ENCODE results near the gene GADD45A.

Gene GADD45A

DNA sequence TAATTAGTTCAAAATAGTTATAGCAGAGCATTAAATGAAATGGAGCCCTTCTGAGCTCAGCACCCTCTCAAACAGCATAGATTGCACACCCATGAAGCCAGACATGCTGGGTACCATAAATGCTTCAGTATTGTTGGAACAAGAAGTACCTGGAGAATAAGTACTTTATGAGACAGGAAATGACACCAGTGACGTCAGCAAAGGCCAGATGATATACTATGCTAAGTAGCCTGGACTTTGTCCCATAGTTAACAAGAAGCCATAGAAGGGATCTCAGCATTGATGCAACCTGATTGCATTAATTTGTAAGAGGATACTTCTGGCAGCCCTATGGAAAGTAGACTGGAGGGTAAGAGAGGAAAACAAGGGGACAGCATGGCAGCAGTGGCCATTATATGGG is 16.3 kb upstream of the GADD45A start:
- no peak for DNase-seq (ENCODE audit: low spot score)

DNA sequence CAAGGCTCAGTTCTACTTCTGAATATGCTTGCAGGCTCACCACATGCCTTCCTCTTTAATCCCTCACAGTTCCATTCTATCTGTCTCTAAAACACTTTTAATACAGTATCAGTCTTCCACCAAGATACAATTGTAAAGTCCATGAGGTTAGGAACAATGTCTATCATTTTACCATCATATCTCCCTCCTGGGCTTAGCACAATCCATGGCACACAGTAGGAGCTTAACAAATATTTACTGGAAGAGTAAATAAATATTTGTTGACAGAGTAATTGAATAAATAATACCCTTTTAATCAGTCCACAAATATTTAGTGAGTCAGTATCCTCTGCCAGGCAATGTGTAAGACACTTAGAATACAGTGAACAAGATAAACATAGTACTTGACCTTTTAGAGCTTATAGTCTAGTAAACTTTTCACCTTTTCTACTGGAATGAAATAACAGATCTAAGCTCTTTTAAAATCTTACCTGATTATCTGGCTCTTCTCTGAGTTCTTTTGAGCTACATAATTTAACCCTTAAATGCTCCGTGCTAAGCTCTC is 12.7 kb upstream of the GADD45A start:
- DNase-seq (ENCODE audit: low spot score): no peak

DNA sequence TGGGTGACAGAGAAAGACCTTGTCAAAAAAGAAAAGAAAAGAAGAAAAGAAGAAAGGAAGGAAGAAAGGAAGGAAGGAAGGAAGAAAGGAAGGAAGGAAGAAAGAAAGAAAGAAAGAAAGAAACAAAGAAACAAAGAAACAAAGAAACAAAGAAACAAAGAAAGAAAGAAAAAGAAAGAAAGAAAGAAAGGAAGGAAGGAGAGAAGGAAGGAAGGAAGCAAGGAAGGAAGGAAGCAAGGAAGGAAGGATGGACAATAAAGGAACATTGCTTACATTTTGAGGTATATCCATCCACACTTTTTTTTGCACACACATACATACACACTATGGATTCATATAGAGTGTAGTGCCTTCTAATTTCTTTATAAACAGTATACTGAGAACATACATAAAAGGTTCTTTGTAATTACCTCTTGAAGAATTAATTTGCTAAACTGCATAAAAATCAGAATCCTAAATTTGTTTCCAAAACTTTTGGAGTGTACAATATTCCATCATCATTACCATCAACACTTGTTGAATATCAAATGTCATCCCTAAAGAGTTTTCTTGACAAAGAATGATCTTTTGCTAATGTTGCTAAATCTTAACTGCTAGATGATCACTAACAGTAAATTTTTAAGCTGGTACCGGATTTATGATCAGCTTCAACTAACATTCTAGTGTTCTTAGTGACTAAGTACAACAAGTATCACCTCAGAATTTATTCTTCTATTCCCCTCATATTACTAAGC is 11.4 kb upstream of the GADD45A start:
- DNase-seq (ENCODE audit: low spot score): no peak

DNA sequence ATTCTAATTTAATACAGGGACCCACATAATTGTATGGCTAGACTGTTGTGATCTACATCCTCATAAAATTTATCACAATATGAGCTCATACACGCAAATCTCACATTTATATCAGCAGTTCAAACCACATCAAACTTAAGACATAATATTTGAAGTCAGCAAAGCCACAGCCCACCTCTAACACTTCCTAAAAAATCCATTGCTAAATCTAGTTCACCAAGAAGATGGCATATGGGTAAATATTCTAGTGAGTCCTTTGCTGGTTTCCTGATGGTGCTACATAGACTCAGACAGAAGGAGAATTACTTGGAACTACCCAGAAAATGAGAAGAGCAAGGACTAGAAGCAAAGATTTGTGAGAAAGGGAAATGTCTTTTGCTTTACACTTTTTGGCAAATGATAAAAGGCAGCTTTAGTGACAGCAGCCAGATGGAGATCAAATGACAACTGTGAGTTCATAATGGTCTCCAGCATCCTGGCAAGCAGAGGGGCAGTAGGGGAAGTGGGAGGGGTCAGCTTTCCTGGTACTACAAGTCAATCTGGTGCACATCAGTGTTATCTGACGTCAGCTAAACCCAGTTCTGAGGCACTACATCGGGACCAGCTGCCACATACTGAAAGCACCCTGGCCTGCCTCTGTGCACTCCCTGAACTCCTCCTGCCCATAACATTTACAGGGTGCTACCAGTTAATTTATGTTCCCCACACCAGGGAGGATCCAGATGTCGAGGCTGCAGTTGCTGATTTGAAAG is 10.6 kb upstream of the GADD45A start:
- DNase-seq (ENCODE audit: low spot score): peak; percentile 48

DNA sequence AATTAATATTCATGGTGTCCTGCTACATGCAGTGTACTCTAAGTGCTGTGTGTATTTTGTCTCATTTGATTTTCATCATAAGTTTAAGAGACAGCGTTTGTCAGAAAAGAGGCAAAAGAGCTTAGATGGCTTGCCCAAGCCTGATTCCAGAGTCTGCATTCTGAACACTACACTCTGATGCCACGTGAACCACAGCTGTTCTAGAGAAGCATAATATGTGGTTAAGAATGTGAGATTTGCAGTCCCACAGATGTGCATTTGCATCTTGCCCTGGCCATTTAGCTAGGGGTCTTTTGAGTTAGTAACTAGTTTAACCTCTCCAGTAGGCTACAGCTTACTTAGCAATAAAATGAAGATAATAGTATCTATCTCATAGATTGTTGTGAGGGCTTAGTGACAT is 9.2 kb upstream of the GADD45A start:
- no peak for DNase-seq (ENCODE audit: low spot score)

DNA sequence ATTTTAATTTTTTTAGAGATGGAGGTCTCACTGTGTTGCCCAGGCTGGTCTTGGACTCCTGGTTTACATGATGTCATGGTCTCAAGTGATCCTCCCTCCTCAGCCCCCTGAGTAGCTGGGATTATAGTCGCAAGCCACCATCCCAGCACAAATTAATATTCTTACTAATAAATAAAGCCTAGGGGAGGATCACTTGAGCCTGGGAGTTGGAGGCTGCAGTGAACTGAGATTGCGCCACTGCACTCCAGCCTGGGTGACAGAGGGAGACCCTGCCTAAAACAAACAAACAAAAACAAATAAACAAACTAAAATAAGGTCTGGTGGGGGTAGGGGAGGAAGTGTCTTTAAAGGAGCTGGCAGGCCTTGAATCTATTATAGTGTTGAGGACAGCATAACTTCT is 8.7 kb upstream of the GADD45A start:
- DNase-seq (ENCODE audit: low spot score): no peak

DNA sequence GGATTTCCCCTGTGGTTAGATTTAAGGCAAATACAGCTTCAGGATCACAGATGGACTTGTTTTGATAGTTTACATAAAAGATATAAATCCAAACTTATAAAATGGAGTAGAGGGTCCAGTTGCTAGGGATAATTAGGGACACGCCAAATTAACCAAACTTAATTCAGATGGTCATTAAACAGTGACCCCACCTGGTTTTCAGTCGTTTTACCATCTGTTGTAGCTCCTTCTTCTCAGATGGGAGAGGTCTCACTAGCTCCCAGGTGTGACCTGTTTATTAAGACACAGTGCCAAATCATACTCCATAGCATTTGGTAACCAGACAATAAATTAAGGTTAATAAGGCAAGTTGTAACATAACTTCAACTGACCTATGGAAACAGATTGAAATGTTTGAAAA is 8.1 kb upstream of the GADD45A start:
- no peak for DNase-seq (ENCODE audit: low spot score)

DNA sequence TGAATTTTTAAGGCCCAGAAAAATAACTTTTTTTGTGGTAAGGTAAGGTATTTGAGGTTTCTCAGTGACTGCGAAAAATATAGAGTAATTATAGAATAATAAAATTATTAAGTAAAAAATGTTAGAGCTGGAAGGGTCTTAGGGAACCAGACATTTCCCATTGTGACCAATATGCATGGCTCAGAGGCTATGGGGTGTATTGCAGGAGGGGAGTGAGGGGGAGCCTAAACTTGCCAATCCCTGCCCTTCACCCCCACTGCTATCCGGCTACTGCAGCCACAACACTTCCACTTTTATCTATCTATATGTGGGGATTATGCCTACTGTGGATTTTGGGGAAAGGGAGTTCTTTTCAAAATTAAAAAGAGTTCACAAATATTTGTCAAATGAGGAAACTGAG is 7.6 kb upstream of the GADD45A start:
- DNase-seq (ENCODE audit: low spot score): no peak

DNA sequence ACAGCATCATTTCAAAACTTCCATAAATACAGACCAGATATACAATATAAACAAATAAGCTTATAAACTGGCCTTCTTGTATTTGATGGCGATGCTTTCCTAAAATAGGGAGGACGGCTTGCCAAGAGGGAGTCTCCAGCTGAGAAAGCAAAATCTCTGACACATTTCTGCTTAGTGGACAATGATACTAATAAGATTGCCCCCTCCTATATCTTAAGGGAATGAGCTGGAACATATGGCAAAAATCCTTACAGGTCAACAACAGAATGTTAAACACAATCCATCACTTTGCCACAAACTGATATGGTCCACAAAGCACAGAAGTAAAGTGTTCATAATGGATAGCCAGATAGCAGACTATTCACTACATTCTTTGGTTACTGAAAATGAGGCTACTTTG is 7.1 kb upstream of the GADD45A start:
- DNase-seq (ENCODE audit: low spot score): no peak

DNA sequence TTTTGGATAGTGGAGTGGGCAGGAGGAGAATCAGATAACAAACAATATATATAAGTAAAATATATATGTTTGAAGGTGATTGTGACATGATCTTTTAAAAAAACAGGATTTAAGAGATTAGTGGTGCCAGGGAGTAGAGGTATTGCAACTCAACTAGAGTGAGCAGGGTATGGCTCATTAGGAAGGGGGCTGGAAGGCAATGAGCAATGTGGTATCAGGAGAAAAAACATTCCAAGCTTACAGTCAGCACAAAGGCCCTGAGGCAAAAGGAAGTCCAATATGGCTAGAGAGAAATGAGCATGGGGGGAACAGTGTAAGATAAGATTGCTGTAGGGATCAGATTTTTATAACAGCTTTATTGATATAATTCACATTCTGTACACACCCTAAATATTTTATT is 5.3 kb upstream of the GADD45A start:
- no peak for DNase-seq (ENCODE audit: low spot score)

DNA sequence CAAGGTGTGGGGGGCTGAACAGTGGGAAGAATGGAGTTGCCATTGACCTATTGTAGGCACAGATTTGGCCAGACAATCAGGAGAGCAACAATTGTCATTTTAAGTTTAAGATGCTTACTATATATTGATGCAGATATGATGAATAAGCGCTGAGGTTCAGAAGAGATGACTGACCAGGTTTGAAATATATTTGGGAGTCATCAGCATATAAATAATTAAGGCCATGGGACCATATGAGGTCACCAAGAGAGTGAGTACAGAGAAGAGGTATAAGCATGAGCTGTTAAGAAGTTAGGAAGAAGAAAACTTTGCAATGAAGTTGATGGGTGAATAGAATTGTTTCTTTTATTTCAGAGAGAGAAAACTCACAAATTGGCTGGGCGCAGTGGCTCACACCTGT is 4.5 kb upstream of the GADD45A start:
- DNase-seq (ENCODE audit: low spot score): no peak

DNA sequence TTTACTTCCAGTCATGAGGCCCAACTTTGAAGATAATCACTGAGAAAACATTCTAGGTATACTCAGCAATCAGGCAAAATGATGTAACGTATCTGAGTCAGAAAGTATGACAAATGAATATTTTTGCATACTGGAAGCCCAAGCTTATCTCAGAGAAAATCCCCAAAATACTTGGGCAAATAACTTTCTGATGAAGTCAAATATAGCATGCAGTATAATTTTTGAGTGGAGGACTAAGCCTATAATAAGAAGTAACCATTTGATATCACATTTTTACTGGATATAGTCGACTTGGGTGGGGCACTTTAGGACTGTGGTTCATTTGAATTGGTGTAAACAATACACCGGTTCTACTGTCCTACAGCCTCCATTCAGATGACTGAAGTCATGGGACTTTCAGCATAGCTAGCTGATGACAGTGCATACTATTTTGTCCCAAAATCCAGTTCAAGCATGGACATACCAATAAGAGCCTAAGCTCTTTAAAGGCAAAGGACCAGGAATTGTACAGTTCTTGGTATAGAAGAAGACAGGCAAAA is 2.3 kb upstream of the GADD45A start:
- DNase-seq (ENCODE audit: low spot score): no peak

DNA sequence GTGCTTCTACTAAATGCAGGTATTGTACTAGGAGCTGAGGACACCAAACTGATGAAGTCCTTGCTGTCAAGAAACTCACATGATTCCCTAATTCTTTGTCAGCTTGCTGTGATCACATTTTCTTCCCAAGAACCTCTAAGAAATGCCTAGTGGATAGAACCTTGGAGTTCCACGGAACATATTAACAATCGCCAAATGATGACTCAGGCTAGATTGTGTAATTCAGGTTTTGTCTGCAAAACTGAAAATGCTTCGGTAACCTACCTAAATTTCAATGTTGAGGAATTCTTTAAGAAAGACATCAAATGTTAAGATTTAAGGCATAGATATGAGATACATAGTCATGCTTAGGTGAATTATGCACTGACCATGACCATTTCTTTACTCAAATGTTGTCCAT is 1.7 kb upstream of the GADD45A start:
- no peak for DNase-seq (ENCODE audit: low spot score)

DNA sequence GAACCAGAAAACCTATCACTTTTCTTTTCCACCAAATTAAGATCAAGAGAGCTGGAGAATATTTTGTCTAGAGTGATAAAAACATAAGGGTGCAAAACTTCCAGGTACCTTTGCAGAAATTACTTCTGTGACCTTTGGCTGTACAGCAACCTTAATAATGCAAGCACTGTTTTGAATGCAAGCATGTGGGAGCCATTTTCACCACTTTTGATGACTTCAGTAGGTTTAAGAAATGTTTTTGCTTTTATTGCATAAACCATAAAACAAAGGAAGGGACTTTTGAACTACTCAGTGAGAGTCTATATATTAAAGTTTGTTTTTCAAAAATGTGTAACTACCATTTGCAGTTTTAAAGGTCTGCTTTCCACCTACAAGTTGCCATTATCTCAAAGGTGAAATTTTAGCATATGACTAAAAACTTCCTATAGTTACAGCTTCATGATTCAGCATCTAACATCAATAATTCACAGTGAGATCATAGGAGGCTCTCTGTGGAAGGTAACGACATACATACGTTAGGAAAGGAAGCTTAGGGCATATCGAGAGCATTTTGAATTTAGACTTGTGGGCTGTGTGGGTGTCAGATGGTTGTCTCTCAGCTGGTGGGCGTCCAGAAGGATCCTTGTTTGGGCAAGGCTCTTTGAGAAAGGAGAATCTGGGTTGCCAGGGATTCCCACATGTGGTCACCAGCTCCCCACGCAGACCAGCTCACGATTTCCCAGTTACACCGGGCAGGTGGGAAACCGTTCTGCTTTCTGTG is 1.1 kb upstream of the GADD45A start:
- DNase-seq (ENCODE audit: low spot score): peak; percentile 18

DNA sequence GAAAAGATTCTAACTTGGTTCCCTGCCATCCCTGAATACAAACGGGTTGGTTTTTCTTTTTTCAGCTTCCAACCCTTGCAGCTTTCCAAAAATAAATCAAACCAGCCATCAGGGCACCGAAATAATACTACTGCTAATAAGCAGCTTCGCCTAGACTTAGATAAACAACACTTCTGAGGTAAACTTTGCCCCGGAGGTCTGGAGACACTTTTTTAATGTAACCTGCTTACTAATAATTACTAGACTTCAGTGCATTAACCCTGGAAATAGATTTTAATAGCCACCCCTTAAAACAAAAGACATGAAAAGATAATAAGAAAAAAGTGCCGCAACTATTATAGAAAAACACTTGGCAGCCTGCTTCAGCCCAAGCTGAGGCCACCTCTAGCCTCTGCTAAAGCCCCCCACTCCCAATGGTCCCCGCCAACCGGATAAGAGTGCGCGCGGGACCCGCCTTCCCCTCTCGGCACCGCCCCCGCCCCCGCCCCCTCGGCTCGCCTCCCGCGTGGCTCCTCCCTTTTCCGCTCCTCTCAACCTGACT is 405 bp upstream of the GADD45A start:
- no peak for DNase-seq (ENCODE audit: low spot score)

DNA sequence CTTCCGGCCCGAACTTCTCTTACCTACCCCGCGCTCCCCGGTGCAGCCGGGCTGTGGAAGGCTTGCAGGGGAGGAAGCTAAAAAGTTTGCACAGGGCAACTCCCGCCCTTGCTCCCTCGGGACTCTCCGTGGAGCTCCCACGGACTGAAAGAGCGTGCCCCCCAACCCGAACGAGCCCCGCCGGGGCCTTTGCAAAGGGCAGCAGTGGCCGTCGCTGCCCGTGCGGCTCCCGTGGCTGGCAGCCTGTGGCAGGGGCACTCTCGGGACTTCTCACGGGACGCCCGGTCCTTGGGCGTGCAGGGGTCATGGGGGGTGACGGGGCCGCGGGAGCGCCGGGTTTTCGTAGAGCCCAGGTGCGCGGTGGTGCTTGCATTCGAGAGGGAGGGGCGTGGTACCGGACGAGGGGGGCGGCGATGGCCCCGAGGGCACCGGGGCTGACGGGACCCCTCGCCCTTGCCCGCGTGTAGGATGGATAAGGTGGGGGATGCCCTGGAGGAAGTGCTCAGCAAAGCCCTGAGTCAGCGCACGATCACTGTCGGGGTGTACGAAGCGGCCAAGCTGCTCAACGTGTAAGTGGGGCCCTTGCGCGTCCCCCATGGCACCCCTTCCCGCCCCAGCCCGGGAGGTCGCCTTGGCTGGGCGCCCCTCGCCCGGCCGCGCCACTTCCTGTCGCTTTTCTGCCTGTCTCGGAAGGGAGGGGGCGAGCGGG is 711 bp downstream of the GADD45A start:
- DNase-seq (ENCODE audit: low spot score): peak; percentile 57

DNA sequence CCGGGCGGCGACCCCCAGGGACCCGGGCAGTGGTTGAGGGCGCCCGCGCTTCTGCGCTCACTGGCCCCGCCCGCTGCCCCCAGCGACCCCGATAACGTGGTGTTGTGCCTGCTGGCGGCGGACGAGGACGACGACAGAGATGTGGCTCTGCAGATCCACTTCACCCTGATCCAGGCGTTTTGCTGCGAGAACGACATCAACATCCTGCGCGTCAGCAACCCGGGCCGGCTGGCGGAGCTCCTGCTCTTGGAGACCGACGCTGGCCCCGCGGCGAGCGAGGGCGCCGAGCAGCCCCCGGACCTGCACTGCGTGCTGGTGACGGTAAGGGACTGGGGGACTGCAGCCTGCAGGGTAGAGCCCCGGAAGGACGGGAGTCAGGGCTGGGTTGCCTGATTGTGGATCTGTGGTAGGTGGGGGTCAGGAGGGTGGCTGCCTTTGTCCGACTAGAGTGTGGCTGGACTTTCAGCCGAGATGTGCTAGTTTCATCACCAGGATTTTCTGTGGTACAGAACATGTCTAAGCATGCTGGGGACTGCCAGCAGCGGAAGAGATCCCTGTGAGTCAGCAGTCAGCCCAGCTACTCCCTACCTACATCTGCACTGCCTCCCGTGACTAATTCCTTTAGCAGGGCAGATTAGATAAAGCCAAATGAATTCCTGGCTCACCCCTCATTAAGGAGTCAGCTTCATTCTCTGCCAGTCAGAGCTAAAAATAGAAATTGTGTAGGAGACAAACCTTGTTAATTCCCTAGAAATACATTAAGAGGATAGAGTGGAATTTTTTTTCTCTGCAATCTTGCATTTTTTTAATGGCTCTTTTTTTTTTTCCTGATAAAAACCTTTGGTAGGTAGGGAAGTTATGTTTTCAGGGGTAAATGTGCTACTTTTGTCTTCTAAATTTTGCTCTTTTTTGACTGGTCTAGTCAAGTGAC is 1.5 kb downstream of the GADD45A start:
- DNase-seq (ENCODE audit: low spot score): peak; percentile 71

DNA sequence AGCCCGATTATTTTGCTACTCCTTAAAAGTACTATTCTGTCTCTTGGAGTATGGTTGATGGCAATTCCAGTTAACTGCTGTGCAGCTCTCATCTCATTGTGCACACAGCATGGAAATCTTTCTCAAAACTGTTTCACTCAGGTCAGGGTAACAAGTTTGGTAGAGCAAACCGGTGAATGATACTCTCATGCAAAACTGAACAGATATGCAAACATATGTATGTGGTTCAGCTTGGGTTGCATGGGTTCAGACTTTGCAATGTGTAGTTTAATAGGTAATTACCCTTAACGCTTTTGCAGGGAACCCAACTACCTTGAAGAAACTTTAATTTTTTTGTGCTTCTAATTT is 2.2 kb downstream of the GADD45A start:
- no peak for DNase-seq (ENCODE audit: low spot score)

DNA sequence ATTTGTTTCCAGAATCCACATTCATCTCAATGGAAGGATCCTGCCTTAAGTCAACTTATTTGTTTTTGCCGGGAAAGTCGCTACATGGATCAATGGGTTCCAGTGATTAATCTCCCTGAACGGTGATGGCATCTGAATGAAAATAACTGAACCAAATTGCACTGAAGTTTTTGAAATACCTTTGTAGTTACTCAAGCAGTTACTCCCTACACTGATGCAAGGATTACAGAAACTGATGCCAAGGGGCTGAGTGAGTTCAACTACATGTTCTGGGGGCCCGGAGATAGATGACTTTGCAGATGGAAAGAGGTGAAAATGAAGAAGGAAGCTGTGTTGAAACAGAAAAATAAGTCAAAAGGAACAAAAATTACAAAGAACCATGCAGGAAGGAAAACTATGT is 2.6 kb downstream of the GADD45A start:
- no peak for DNase-seq (ENCODE audit: low spot score)

DNA sequence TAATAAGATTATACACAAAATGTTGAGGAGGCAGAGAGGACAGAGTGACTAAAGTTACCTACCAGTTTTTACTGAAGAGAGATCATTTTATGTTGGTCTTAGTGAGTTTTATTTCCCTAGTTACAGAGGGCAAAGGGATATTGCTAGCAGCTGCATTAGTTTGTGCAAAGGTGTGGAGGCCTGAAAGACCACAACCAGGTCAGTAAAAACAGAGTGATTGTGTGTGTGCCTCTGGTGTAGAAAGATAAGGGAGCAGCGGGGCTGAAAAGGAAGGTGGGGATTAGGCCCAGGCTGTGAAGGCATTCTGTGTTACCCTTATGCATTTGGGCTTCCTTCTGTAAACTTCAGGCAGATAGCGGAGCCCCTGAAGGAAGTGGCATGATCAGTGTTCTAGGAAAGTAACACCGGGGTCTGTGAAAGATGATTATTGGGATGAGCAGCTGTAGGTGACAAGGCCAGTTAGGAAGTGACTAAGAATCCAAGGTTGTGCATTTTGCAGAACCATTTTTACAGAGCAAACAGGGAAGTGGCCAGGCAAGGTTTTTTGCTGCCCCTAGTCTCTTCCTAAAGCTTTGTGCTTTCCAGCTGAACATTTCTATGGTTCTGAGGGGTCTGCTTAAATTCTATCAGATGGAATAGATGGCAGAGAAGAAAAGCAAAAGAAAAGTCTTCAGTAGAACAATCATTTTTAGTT is 3.7 kb downstream of the GADD45A start:
- no peak for DNase-seq (ENCODE audit: low spot score)

Data from activated CD4-positive, alpha-beta T cell treated with anti-CD3 and anti-CD28 coated beads, Interleukin-2, Interleukin-4, amounts not matched to agents 100 ng/mL and 50 ng/mL, durations not matched to agents 16 hours and 8 hours (primary cell).